ENCODE results near the gene FAM20C.

FAM20C gene

DNA sequence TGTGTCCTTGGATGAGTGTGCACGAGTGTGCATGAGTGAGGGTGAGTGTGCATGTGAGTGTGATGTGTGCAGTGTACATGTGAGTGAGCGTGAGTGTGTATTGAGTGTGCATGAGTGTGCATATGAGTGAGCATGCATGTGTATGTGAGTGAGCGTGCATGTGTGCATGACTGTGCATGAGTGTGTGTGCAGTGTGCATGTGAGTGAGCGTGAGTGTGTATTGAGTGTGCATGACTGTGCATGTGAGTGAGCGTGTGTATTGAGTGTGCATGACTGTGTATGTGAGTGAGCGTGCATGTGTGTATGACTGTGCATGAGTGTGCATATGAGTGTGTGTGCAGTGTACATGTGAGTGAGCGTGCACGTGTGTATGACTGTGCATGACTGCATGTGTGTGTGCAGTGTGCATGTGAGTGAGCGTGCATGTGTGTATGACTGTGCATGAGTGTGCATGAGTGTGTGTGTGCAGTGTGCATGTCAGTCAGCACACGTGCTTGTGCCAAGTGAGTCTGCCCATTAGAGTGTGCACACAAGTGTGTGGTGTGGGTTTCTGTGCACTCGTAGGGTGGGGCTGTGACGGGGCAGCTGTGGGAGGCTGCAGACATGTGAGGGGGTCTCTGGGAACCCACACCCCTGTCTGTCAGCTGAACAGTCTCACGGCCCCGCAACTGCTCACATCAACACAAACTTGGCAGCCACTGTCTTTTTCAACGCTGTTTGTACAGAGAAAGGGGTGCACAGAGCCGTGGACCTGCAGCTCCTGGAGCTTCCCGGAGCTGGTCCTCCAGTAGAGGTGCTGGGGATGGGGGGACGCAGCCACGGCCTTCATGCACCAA lies 112.4 kb downstream of the FAM20C start:
- Mint-ChIP-seq H3K27me3 (ENCODE audit: low read depth, poor library complexity) (peaks cover 6% of the 10 kb centered on the region), H3K4me3 (no peak overlapping the region), H3K27ac (no peak overlapping the region), H3K9me3 (peaks cover 27% of the 10 kb centered on the region), H3K36me3 (ENCODE audit: low read depth) (peaks cover 5% of the 10 kb centered on the region), H3K4me1 (peaks cover 27% of the 10 kb centered on the region)
- TF ChIP-seq, protein P1, sequence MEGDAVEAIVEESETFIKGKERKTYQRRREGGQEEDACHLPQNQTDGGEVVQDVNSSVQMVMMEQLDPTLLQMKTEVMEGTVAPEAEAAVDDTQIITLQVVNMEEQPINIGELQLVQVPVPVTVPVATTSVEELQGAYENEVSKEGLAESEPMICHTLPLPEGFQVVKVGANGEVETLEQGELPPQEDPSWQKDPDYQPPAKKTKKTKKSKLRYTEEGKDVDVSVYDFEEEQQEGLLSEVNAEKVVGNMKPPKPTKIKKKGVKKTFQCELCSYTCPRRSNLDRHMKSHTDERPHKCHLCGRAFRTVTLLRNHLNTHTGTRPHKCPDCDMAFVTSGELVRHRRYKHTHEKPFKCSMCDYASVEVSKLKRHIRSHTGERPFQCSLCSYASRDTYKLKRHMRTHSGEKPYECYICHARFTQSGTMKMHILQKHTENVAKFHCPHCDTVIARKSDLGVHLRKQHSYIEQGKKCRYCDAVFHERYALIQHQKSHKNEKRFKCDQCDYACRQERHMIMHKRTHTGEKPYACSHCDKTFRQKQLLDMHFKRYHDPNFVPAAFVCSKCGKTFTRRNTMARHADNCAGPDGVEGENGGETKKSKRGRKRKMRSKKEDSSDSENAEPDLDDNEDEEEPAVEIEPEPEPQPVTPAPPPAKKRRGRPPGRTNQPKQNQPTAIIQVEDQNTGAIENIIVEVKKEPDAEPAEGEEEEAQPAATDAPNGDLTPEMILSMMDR (IDR thresholded peaks at IDR 0.05) = no peak
- DNase-seq = no peak

DNA sequence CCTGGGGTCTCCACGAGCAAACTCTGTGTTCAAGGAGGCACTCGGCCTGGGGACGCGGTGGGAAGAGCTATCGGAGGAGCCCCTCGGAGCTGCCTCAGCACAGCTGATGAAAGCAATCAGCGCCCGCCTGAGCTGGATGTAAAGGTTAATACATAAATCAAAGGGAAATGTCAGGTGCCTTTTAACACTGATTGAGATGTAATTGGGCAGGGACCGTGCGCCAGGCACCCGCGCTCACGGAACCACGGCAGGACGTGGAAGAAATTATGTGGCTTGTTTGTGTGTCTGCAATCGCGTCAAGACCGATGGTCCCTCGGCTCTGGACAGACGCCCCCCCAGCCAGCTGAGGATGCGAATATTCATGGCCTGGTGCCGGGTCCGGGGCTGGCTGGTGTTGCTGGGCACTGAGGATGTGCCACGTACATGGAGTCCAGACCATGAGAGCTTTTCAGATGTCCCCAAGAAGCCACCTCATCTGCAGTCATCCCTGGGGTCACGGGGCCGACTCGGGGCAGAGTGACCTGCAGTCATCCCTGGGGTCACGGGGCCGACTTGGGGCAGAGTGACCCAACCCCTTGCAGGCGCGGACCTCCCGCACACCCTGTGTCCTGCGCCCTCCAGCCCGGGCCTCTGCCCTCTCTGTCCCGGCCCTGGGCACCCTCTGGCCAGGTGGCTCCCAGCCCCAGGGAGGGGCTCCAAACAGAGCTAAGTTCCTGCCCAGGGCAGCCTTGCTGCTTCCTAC lies 113.2 kb downstream of the FAM20C start:
- H3K9me3 Mint-ChIP-seq = peaks cover 27% of the 10 kb centered on the region
- no peak overlapping the region for H3K27ac Mint-ChIP-seq
- peaks cover 5% of the 10 kb centered on the region for H3K36me3 Mint-ChIP-seq (ENCODE audit: low read depth)
- TF ChIP-seq, protein P1 (IDR thresholded peaks at IDR 0.05) = no peak
- peaks cover 3% of the 10 kb centered on the region for H3K27me3 Mint-ChIP-seq (ENCODE audit: low read depth, poor library complexity)
- no peak for DNase-seq
- no peak overlapping the region for H3K4me3 Mint-ChIP-seq
- peaks cover 22% of the 10 kb centered on the region for H3K4me1 Mint-ChIP-seq

DNA sequence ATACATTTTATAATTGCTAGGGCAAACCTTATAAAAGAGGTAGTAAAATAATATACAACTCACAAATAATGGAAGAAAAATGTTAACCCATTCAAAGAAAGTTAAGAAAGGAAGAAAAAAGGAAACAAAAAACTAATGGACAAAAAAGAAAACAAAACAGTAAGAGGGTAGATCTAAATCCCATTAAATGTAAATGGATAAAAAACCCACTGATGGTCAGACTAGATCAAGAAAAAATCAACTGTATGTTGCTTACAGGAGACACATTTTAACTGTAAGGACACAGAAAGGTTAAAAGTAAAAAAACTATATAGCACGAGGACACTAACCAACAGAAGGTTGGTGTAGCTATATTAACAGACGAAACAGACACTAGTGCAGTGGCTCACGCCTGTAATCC lies 115.6 kb downstream of the FAM20C start:
- TF ChIP-seq, protein P1 (IDR thresholded peaks at IDR 0.05) = no peak
- Mint-ChIP-seq H3K36me3 (ENCODE audit: low read depth) (peaks cover 5% of the 10 kb centered on the region), H3K27me3 (ENCODE audit: low read depth, poor library complexity) (peaks cover 21% of the 10 kb centered on the region), H3K27ac (no peak overlapping the region), H3K9me3 (peaks cover 27% of the 10 kb centered on the region), H3K4me3 (no peak overlapping the region), H3K4me1 (peaks cover 13% of the 10 kb centered on the region)
- no peak for DNase-seq

DNA sequence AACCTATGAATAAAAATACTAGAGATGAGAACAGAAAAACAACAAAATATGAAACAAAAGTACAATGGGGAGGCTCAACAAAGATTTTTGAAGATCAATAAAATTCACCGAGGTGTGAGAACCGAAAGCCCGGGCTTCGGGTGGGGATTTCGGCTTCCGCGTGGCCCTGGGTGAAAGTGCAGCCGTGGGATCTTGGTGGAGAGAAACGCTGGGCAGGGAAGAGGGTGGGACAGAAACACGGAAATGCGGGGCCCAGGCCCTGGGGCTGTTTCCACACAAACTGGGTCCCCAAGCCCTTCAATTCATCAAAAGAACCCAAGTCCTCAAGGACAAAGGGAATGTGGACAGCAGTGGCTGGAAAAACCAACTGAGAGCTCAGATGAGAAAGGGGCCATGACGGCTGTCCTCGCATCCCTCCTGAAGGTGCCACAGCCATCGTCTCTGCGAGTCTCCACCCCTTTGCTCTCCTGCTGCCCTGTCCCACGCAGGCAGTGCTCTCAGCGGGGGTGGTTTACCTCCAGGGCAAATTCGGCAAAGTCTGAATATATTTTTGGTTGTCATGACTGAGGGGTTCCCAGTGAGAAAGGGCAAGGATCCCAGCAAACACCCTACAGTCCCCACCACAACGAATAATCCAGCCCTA lies 117.3 kb downstream of the FAM20C start:
- no peak overlapping the region for H3K27ac Mint-ChIP-seq
- TF ChIP-seq, protein P1 (IDR thresholded peaks at IDR 0.05) = no peak
- H3K36me3 Mint-ChIP-seq (ENCODE audit: low read depth) = peaks cover 5% of the 10 kb centered on the region

More for the DNA sequence above, 117.3 kb downstream of the FAM20C start:
- Mint-ChIP-seq H3K9me3 (peaks cover 24% of the 10 kb centered on the region), H3K27me3 (ENCODE audit: low read depth, poor library complexity) (peaks cover 33% of the 10 kb centered on the region), H3K4me1 (peaks cover under 1% of the 10 kb centered on the region), H3K4me3 (no peak overlapping the region)
- DNase-seq = no peak

Measured in nephron progenitor cell (in vitro differentiated cells).